HFFc6 (cell line): ENCODE data around the gene TMC1. TPM values are rescaled to one million over a fixed set of nuclear protein-coding genes. Genes with fewer than 3 reads are reported as not detected.

ENCODE experiments used
- DNase-seq: peaks from one replicate; pipeline ENCODE4 v3.0.0-alpha.2; 2018
- H3K27ac Mint-ChIP-seq: 2 replicates; pipeline ENCODE4 v1.8.0; 2020; ENCODE audit warnings: mild to moderate bottlenecking, mixed read lengths
- H3K27me3 Mint-ChIP-seq: 2 replicates; pipeline ENCODE4 v1.8.0; 2021; ENCODE audit warnings: mild to moderate bottlenecking, moderate library complexity, mixed read lengths; ENCODE audit not compliant: insufficient read depth
- H3K36me3 Mint-ChIP-seq: 2 replicates; pipeline ENCODE4 v1.8.0; 2021; ENCODE audit warnings: low read depth, mixed read lengths
- H3K4me1 Mint-ChIP-seq: 2 replicates; pipeline ENCODE4 v1.8.0; 2020; ENCODE audit warnings: low read depth, mixed read lengths
- H3K4me3 Mint-ChIP-seq: 2 replicates; pipeline ENCODE4 v1.8.0; 2020; ENCODE audit warnings: mild to moderate bottlenecking, moderate library complexity, mixed read lengths
- H3K9me3 Mint-ChIP-seq: 2 replicates; pipeline ENCODE4 v1.8.0; 2020; ENCODE audit warnings: mild to moderate bottlenecking, mixed read lengths
- total RNA-seq, 6 experiments: library from RNA; stranded (reverse); fragmentation: NEBNext Ultra II Directional; extraction: Animal tissue kit (Norgen Biotek cat#: 25700); gene quantifications; 2 replicates in 1 of 6; 3 replicates in 5 of 6; pipeline ENCODE4 v1.2.3, GENCODE V29; 2021
- TF ChIP-seq, protein P1 (sequence below): fragments of 200-600 bp; sonication (generic); IDR thresholded peaks from 2 replicates; pipeline ENCODE4 v1.5.0; 2021; ENCODE audit warnings: antibody characterized with exemption, mild to moderate bottlenecking

The TMC1 gene
- total RNA-seq, 6 experiments from 2014 or later: 0.09 to 1.1 (median 0.65) TPM

DNA sequence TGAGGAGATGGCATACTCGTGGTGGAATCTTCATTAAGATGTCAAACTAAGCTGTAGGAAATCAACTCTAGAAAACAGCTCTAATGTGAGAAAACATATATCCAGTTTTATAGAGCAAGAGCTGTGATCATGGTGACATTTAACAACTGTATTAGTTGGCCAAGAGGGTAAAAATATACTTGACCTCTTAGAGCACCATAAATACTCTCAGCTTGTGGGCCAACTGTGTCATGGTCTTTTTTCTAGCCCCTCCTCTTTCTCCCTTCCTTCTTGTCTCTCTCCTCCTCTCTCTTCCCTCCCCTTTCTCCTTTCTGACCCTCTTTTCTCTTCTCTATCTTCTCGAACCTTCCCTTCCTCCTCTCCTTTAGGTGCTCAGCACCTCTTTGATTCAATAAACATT is 54.7 kb downstream of the TMC1 start:
- Mint-ChIP-seq H3K4me3 (no peak overlapping the region), H3K4me1 (peaks cover 68% of the 10 kb centered on the region), H3K9me3 (no peaks in the 10 kb centered on the region), H3K27me3 (no peaks in the 10 kb centered on the region; the same call in 1 of the 2 replicates), H3K36me3 (no peaks in the 10 kb centered on the region), H3K27ac (peak overlapping the region; percentile 33; the same call in 1 of the 2 replicates)
- TF ChIP-seq, protein P1, sequence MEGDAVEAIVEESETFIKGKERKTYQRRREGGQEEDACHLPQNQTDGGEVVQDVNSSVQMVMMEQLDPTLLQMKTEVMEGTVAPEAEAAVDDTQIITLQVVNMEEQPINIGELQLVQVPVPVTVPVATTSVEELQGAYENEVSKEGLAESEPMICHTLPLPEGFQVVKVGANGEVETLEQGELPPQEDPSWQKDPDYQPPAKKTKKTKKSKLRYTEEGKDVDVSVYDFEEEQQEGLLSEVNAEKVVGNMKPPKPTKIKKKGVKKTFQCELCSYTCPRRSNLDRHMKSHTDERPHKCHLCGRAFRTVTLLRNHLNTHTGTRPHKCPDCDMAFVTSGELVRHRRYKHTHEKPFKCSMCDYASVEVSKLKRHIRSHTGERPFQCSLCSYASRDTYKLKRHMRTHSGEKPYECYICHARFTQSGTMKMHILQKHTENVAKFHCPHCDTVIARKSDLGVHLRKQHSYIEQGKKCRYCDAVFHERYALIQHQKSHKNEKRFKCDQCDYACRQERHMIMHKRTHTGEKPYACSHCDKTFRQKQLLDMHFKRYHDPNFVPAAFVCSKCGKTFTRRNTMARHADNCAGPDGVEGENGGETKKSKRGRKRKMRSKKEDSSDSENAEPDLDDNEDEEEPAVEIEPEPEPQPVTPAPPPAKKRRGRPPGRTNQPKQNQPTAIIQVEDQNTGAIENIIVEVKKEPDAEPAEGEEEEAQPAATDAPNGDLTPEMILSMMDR: no peak
- DNase-seq: no peak

- H3K4me1 Mint-ChIP-seq: peaks cover 80% of the 10 kb centered on the region
- H3K27me3 Mint-ChIP-seq: no peaks in the 10 kb centered on the region; the same call in 1 of the 2 replicates
- peak overlapping the region; percentile 79 for H3K4me3 Mint-ChIP-seq
- no peaks in the 10 kb centered on the region for H3K9me3 Mint-ChIP-seq
- peak overlapping the region; percentile 72 for H3K27ac Mint-ChIP-seq
- TF ChIP-seq, protein P1: no peak
- H3K36me3 Mint-ChIP-seq: no peaks in the 10 kb centered on the region
- DNase-seq: peak; percentile 82
These were observed 55.9 kb downstream of the TMC1 start for GRCh38 chr9:72577212-72577753.

DNA sequence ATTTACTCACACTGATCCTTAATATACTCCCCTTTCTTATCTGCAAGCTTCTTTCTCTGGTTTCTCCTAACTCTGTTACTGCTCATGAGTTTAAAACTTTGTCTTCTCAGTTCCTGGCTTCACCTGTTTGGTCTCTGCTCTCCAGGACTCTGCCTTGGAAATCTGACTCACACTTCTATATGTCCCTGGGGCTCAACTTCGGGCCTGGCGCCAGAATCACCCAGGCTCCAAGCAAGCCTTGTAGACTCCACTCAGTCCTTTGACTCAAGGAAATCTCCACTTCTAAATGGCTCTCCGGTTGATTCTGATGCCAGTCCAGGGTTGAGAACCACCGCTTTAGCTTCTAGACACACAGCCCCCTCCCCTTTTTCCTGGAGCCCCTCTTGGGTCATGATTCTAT is 57.8 kb downstream of the TMC1 start:
- peak overlapping the region; percentile 81 for H3K4me3 Mint-ChIP-seq
- H3K27me3 Mint-ChIP-seq: no peaks in the 10 kb centered on the region; the same call in 1 of the 2 replicates
- H3K9me3 Mint-ChIP-seq: no peaks in the 10 kb centered on the region
- TF ChIP-seq, protein P1: no peak
- peak overlapping the region; percentile 72 for H3K27ac Mint-ChIP-seq
- peaks cover 92% of the 10 kb centered on the region for H3K4me1 Mint-ChIP-seq
- H3K36me3 Mint-ChIP-seq: no peaks in the 10 kb centered on the region
- peak; percentile 67 for DNase-seq

DNA sequence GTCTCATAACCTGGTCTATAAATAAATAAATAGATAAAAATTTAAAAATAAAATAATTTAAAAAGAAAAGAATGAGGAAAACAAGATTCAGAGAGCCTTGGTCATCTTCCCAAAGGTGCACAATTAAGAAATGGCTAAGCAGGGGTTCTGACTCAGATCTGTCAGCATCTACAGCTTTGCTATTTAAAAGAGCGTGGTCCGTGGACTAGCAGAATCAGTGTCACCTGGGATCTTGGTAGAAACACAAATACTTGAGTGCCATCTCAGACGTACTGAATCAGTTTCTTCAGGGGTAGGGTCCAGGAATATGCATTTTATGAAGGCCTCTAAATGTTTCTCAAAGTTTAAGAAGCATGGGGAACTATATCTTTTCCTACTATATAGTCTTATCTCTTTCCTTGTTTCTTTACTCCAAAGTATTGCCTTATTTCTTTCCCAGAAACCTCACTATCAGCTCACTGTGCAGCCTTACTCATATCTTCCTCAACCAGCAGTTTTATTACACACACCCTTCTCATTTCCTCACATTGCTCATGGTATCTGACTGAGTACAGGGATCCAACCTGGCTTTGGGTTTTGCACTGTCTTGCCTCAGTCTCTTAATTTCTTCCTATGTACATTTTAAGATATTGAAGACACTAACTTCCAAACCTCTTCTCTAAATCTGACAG is 58.6 kb downstream of the TMC1 start:
- H3K27ac Mint-ChIP-seq: peak overlapping the region; percentile 84
- H3K9me3 Mint-ChIP-seq: no peaks in the 10 kb centered on the region
- H3K4me1 Mint-ChIP-seq: peaks cover 89% of the 10 kb centered on the region
- H3K36me3 Mint-ChIP-seq: no peaks in the 10 kb centered on the region
- no peaks in the 10 kb centered on the region; the same call in 1 of the 2 replicates for H3K27me3 Mint-ChIP-seq
- DNase-seq: peak; percentile 62
- TF ChIP-seq, protein P1: no peak
- peak overlapping the region; percentile 33 for H3K4me3 Mint-ChIP-seq

- Mint-ChIP-seq H3K4me3 (peak overlapping the region; percentile 70), H3K36me3 (no peaks in the 10 kb centered on the region), H3K27ac (peak overlapping the region; percentile 84), H3K4me1 (peaks cover 92% of the 10 kb centered on the region), H3K9me3 (no peaks in the 10 kb centered on the region), H3K27me3 (no peaks in the 10 kb centered on the region; the same call in 1 of the 2 replicates)
- DNase-seq: peak; percentile 91
- TF ChIP-seq, protein P1: no peak
These were observed 60.3 kb downstream of the TMC1 start for GRCh38 chr9:72581694-72582093.
